ENCODE results near the gene AGBL2.

Gene AGBL2

DNA sequence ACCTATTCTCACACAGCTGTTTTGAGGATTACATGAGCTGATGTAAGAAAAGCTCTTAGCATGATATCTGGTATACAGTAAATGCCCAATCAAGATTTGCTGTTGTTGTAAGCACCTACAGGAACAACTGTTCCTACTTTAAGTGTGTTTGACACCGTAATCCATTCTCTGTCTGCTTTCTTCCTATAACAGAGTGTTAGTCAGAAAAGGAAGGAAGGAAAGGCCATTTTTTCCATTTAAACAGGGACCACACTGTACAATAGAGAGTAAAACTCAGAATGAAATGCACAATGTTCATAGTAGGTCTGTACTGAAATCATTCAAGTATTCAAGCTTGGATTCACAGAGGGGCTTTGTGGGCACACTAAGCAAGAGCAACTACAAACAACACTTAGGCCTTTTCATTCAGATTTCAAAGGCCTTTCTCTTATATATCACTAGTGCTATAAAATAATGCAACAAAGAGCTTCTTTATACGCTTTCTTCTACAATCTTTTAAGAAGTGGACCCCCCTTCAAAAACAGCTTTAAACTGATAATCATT is 94.3 kb downstream of the AGBL2 start:
- DNase-seq = no peak

DNA sequence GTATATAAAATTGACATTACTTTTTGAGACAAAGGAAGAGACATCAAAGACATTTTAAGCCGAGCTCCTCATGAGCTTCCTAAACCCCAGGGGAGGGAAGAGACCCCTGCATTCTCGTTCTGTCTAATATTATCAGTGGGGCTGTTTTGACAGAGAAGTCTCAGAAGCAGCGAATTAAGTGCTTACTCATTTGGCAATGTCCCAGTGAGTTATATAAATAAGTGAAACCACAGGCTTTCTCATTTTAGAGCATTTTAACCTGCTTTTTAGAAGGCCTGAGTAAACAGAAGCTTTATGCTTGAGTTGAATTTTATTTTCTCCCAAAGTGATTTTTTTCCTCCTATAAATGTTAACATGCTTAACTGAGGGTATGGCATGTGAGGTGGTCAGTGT is 97.8 kb downstream of the AGBL2 start:
- DNase-seq = no peak

DNA sequence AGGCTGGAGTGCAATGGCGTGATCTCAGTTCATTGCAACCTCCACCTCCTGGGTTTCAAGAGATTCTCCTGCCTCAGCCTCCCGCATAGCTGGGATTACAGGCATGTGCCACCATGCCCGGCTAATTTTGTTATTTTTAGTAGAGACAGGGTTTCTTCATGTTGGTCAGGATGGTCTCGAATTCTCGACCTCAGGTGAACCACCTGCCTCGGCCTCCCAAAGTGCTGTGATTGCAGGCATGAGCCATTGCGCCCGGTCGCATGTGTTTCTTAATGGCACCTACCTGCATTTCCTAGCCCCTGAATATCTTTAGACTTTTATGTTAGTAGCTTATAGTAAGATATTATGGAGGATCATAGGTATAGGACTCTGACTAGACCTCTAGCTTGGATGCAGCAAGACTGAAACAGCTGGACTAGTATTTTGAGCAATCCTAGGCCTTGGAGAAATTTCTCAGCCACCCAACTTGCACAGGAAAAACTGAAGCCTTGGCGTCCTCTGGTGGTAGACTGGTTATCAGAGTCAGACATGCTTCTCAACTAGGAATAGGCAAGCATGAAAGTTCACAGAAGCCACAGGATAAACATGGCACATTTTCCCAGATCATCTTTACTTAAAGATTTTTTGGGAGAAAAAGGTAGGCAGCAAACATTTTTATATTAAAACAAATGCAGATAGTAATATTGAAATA is 98.3 kb downstream of the AGBL2 start:
- peak; percentile 33 to 69 for DNase-seq

DNA sequence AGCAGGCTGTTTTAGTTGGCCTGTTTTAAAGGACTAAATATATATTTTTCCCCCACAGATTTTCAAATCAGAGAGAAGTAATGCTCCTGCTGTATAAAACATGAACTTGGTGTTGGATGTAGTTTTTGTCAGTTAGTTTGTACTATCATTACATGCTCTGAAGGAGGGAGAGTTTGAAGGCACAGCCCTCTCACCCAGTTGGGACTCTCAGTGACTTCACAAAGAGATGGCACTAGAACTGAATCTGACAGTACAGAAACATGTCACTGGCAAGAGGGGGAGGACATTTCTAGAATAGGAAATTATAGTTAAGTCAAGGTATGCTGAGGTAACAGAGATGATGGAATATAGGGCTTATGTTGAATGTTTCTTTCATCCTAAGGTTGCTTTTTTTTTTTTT is 99.9 kb downstream of the AGBL2 start:
- DNase-seq = no peak

DNA sequence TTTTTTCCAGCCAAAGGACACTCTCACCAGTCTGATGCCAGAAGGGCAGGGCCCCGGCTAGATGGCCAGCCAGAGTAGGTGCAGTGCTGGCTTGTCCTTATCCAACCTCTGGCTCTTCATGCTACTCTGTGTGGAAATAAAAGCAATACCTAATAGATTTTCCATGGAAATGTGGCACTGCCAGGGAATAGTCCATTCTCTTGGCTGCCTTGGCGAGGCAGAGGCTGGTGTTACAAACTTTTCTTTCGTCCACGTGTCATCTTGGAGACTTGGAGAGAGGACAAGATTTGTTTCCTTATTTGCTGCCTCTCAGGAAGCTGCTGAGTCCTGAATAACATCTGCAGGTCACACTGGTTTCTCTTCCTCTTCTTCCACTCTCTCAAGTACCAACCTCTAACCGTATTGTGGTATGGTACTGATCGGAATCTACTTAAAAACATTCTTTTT is 103.8 kb downstream of the AGBL2 start:
- no peak for DNase-seq

DNA sequence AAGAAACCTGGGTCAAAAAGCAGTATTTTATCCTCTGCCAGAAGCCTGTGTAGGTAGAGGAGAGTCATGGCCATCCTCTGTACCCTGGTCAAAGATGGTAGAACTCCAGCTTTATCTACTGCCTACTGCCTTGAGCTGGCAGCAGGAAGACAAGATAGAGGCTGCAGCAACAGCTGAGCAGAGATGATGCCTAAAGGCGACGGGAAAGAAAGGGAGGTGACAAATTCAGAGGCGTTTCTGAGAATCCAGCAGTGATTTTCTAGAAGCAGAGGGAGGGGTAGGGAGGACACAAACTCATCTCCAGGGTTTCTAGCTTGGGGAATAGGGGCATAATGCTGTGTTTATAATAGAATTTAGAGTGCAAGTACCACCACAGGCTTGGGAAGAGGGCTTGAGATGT is 105.5 kb downstream of the AGBL2 start:
- DNase-seq = no peak

Data from hippocampal formation (tissue), 2 donors.